HG03060 (cell line): ENCODE results near the gene CDIPT.
A peak's percentile ranks its signal among the peaks of the same experiment; 100 is the strongest.
"Not testable (repeated sequence)": the region's sequence is repeated elsewhere in the genome, so short reads cannot be mapped to it uniquely, and the experiment has no call there.

ENCODE experiments used
- ATAC-seq: cut with Tn5 transposase; IDR thresholded peaks from one replicate; pipeline ENCODE4 v1.9.1; 2021; ENCODE audit warnings: low read depth, moderate number of reproducible peaks; ENCODE audit not compliant: unreplicated experiment

CDIPT gene, protein sequence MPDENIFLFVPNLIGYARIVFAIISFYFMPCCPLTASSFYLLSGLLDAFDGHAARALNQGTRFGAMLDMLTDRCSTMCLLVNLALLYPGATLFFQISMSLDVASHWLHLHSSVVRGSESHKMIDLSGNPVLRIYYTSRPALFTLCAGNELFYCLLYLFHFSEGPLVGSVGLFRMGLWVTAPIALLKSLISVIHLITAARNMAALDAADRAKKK

GRCh38 chr16:29862884-29863668, at the start of gene CDIPT:
TSS of gene CDIPT (minus strand) at chr16:29863226. CDS start at chr16:29862857, 369 bp downstream.
- peak; percentile 74 for ATAC-seq

DNA sequence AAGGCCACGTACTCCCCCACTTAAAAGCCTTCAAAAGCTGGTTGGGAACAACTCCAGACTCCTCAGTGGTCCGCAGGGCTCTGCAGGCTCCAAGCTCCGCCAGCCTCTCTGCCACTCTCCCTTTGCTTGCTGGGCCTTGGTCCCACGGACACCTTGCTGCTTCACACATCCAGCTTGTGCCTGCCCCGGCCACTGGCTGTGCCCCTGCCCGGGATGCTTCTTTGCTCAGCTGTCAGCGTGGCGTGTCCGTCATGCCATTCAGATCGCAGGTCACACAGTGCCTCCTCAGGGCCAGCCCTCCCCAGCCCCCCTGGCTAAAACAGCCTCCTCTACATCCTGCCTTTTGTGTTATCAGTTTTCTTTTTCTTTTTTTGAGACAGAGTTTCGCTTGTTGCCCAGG, 49.1 kb upstream of the CDIPT start:
- ATAC-seq = no peak

- no peak for ATAC-seq
Measured at GRCh38 chr16:29911676-29912010, 48.6 kb upstream of the CDIPT start.

- no peak for ATAC-seq
Measured at GRCh38 chr16:29910819-29911675, 48.0 kb upstream of the CDIPT start.

- ATAC-seq = not testable (repeated sequence)
Measured at GRCh38 chr16:29909851-29910250, 46.8 kb upstream of the CDIPT start.

DNA sequence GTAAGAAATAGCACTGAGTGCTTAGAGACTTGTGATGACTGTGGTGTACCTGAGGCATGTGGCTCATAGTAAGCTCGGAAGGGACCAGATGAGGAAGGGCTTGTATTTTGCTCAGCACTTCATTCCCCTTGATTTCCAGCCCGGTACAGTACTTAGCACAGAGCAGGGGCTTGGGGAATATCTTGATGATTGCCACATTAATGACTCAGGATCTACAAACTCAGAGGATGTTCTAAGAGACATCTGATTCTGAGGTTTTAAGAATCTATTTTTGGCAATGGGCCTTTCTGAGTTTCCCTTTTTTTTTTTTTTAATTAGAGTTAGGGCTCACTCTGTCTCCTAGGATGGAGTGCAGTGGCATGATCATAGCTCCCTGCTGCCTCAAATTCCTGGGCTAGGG, 46.4 kb upstream of the CDIPT start:
- no peak for ATAC-seq

- no peak for ATAC-seq
Measured at GRCh38 chr16:29908719-29909220, 45.7 kb upstream of the CDIPT start.

DNA sequence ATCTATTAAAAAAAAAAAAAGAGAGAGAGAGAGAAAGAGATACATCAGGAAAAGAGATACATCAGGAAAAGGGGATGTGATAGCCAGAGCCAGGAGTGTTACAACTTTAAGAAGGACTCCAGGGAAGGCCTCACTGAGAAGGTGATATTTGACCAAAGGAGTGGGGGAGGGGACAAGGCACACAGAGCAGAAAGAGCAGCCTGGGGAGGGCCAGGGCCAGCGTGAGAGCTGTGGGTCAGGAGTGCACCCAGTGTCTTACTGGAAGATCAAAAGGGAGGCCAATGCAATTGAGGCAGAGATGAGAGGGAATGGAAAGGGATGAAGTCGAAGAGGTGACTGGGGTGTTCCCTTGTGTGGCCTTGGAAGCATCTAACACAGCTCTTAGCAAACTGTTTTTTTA, 44.9 kb upstream of the CDIPT start:
- no peak for ATAC-seq

DNA sequence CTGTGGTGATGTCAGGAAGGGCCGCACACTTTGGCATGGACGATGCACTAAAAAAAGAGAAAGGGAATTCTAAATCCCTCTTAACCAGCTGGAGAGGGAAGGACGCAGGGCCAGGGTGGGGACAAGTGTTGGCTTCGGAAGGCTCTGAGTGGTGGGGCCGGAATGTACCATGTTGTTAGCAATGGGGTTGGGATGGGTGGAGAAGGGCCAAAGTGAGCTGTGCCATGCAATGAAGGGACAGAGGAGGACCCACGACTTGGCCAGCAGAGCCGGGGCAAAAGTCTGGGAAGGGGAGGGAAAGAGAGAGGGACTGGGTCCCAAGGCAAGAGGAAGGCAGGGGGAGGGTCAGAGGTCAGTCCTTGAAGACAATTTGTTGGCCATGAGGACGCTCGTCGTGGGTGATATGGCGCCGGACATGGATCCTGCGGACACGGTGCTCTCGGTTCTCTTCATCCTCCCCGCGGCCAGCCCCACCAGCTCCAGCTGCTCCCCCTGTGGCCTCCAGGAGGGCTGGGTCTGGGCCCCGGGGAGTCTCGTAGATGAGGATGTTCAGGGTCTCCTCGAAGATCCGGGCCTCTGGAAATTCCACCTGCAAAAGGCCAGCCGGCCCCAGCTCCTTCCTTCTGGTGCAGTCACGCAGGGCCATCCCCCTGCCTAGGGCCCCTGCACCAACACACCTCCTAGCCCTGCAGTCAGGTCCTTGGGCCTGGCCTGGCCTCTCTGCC, 43.7 kb upstream of the CDIPT start:
- no peak for ATAC-seq

DNA sequence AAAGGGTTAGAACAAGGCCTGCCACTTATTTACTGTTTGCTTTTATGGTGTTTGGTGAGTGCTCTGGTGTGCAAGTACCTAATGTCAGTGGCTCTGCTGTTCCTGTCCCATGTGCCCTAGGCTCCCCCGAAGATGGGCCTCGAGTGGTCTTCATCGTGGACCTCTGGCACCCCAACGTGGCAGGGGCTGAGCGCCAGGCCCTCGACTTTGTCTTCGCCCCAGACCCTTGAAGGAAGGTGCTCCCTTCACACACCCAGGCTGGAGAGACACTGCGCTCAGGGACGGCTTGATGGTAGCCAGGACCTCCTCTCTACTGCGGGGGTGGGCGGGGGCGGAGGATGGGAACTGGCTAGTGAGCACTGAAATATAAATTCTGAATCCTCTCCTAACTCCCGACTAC, 42.6 kb upstream of the CDIPT start:
- ATAC-seq = no peak

DNA sequence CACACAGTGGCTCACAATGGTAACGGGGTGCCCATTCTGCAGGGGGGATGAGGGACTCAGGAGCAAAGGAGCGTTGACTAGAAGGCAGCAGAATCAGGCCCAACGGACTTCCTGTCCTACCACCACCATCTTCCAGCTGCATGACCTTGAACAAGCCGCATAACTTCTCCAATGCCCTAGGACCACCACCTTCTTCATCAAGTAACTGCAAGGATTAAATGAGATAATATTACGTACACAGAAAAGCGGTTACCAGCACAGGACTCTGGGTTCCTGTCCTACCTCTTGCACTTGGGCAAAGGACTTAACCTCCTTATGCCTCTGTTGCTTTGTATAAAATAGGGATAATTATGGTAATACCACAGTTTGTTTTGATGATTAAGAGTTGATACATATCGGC, 41.9 kb upstream of the CDIPT start:
- no peak for ATAC-seq

DNA sequence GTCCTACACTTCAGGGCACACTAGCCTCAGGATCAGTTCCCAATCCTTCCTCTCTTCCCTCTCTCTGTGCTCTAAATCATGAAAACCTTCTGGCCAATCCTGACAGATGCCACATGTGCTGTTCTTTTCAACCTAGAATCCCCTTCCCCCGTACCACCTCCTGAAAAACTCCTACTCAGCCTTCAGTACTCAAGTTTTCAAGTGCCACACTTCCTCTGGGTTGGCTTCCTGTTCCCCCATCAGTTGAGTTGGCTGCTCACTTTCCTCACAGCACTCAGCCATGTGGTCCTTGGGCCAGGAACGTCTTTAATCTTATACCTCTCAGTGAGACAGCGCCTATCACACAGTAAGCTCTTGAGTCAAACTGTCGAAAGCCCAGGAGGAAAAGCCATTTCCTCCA, 40.6 kb upstream of the CDIPT start:
- no peak for ATAC-seq

DNA sequence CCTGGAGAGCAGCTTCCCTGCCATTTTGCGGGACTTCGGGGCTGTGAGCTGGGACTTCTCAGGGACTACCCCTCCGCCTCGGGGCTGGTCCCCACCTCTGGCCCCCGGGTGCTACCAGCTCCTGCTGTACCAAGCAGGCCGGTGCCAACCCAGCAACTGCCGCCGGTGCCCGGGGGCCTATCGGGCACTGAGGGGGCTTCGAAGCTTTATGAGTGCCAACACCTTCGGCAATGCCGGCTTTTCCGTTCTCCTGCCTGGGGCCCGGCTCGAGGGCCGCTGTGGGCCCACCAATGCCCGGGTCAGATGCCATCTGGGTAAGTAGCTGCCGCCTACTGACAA, 38.5 kb upstream of the CDIPT start:
- no peak for ATAC-seq

DNA sequence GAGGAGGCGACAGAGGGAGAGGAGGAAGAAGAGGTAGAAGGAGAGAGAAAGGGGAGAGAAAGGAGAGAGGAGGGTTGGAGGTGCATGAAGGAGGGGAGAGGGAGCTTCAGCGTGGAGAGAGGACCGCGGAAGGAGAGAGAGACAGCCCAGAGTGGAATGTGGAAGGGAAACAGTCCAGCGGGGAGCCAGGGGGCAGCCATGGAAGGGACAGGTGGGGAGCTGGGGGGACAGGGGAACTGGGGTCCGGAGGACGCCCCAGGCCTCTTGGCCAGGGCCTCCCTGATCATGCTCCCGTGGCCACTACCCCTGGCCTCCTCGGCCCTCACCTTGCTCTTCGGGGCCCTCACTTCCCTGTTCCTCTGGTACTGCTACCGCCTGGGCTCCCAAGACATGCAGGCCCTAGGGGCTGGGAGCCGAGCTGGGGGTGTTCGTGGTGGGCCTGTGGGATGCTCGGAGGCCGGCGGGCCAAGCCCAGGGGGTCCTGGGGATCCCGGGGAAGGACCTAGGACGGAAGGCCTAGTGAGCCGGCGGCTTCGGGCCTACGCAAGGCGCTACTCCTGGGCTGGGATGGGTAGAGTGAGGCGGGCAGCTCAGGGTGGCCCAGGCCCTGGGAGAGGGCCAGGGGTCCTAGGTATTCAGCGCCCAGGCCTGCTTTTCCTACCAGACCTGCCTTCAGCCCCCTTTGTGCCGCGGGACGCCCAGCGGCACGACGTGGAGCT, 38.0 kb upstream of the CDIPT start:
- ATAC-seq = no peak

- ATAC-seq = no peak
Measured at GRCh38 chr16:29900102-29900887, 37.3 kb upstream of the CDIPT start, which contains the start of gene ASPHD1. TSS of gene ASPHD1 (plus strand) at chr16:29900488. CDS start at chr16:29900972, 484 bp downstream.

GRCh38 chr16:29899516-29900101, 36.6 kb upstream of the CDIPT start, which contains the start of gene SEZ6L2:
TSS of gene SEZ6L2 (minus strand) at chr16:29899550. CDS start at chr16:29899019, 531 bp downstream.
- ATAC-seq = no peak

- ATAC-seq = no peak
Measured at GRCh38 chr16:29898804-29899515, 35.9 kb upstream of the CDIPT start.
